ENCODE measurements around the gene CDCA5.

The CDCA5 gene

GRCh38 chr11:65072631-65072966, 11.2 kb downstream of the CDCA5 start:
- no peak for DNase-seq (ENCODE audit: low spot score)

- DNase-seq (ENCODE audit: low spot score), result no peak
Observed at GRCh38 chr11:65071907-65072630, 11.8 kb downstream of the CDCA5 start.

DNA sequence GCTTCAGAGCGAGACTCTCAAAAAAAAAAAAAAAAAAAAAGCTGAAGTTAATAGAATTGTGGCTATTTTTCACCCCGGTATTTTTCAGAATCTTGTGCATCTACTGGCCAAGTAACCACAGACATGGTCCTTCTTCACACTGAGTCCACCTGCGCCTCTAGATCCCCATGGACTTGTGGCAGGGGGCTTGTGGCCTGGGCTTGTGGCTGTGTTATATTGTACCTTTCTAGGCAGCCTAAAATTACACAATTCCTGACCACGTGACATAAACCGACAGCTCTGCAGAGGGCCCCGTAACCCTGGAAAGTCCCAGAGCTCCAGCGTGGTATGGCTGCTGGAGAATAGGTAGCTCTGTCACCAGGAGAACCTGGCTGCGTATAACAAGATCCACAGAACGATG, 14.6 kb downstream of the CDCA5 start:
- DNase-seq (ENCODE audit: low spot score), result no peak

DNA sequence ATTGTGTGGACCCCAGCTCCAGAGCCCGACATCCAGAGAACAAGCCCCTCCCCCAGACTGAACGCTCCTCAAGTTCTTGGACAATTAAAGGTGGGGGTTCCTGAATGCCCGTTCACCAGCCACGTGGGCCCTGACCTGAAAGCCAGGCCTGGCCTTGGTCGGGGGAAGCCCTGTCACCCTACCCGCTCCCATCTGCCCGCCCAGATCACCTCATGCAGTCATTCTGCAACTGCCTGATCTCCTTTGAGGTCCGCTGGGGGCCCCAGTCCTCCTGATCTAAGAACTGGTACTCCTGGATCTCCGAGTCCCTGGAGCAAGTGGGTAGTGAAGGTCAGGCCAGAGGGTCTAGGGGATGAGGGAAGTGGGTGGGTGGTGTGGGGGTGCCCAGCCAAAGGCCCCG, 16.4 kb downstream of the CDCA5 start:
- DNase-seq (ENCODE audit: low spot score), result no peak

GRCh38 chr11:65066805-65067291, 17.0 kb downstream of the CDCA5 start:
- no peak for DNase-seq (ENCODE audit: low spot score)

- DNase-seq (ENCODE audit: low spot score), result no peak
Observed at GRCh38 chr11:65066315-65066714, 17.5 kb downstream of the CDCA5 start.

DNA sequence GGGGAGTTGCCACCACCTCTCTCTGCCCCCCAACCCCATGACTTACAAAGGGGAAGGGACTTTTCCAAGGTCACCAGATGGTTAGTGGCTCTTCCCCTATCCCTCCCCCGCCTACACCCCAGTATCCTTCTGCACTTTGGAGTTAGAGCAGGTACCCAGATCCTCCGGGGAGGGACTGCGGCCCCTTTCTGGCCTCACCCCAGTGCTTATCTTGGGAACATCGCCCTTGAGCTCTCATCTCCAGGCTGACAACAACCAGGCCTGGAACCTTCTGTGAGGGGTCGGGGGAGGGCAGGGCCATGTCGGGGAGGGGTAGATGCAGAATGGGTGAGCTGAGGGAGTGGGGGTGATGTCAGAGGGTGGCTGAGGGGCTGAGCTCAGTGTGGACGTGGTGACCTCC, 18.0 kb downstream of the CDCA5 start:
- DNase-seq (ENCODE audit: low spot score), result no peak

DNA sequence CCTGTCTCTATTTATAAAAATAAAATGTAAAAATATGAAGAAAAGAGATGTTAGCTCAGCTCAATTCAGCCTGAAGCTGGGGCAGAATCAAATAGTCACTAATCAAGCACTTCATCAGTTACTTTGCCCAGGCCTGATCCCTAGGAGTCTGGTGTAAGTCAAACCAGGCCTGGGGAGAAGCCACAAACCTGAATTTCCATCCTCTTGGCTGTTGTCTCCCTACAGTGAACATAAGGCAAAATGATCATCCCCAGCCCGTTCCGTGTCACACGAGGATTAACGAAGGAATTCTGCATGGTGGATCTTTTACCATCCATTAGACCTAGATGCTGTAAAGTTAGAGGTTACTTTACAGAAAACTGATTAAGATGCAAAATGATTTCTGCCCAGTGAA, 19.0 kb downstream of the CDCA5 start:
- DNase-seq (ENCODE audit: low spot score), result no peak

GRCh38 chr11:65063532-65063931, 20.3 kb downstream of the CDCA5 start:
- DNase-seq (ENCODE audit: low spot score), result no peak

GRCh38 chr11:65060913-65061408, 22.9 kb downstream of the CDCA5 start:
- no peak for DNase-seq (ENCODE audit: low spot score)

GRCh38 chr11:65059959-65060824, 23.6 kb downstream of the CDCA5 start:
- DNase-seq (ENCODE audit: low spot score), result no peak

- DNase-seq (ENCODE audit: low spot score), result no peak
Observed at GRCh38 chr11:65059523-65059922, 24.3 kb downstream of the CDCA5 start.

DNA sequence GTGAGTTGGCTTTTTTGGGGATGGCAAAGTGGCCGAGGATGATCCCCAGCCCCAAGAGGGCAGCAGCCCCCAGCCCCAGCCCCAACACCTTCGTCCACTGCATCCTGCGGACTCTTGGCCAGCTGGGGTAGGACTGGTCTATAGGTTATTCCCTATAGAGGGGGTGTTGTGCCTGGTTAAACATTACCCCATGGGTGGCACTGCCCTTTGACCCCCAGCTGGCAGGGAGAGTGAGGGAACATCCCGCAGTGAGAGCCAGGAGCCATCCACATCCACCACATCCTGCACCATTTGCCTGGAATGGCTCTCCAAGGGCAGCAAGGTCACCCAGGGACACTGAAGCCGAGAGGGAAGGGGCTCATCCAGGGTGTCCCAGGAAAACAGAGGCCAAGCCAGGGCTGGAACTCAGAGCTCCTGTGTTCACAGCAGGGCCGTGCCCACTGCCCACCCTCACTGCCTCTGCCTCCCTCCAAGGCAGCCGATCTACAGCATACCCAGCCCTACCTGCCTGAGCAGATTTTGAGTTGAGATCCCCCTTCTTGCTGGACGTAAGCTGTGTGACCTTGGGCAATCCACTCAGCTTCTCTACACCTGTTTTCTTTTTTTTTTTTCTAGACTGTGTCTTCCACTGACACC, 25.3 kb downstream of the CDCA5 start, which contains the start of gene NAALADL1:
NAALADL1 (minus strand) TSS at position 135 of the 636 bp plus-strand sequence; CDS start at position 103, 32 bp downstream.
- DNase-seq (ENCODE audit: low spot score), result no peak

- no peak for DNase-seq (ENCODE audit: low spot score)
Observed at GRCh38 chr11:65058012-65058411, 25.8 kb downstream of the CDCA5 start.

DNA sequence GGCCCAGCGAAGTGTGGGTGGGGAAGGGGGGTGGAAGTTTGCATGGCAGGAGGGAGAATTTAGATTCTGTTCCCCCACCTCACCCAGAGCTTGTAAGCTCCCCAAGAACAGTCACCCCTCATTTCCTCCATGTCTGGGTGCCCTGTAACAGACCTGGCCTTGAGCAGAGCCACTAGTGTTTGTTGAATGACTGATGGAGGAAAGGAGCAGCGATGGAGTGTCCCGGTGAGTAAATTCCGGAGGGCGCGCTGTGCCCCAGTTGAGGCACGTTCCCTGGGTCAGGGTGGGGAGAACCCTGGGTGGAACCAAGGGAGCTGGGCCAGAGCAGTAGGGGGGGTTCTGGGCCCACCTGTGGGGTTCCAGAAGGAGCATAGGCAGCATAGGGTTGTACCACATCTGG, 26.3 kb downstream of the CDCA5 start:
- DNase-seq (ENCODE audit: low spot score), result no peak

- no peak for DNase-seq (ENCODE audit: low spot score)
Observed at GRCh38 chr11:65056999-65057398, 26.8 kb downstream of the CDCA5 start.

DNA sequence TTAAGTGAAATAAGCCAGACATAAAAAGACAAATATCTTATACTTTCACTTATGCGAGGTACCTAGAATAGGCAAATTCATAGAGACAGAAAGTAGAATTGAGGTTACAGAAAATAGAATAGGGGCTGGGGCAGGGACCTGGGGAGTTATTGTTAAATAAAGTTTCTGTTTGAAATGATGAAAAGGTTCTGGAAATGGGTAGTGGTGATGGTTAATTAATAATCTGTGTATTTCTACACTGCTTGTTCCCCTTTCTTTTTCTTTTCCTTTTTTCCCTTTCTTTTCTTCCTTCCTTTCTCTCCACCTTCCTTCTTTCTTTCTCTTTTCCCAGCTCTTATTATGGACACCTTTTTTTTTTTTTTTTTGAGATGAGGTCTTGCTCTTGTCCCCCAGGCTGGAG, 28.3 kb downstream of the CDCA5 start:
- no peak for DNase-seq (ENCODE audit: low spot score)

DNA sequence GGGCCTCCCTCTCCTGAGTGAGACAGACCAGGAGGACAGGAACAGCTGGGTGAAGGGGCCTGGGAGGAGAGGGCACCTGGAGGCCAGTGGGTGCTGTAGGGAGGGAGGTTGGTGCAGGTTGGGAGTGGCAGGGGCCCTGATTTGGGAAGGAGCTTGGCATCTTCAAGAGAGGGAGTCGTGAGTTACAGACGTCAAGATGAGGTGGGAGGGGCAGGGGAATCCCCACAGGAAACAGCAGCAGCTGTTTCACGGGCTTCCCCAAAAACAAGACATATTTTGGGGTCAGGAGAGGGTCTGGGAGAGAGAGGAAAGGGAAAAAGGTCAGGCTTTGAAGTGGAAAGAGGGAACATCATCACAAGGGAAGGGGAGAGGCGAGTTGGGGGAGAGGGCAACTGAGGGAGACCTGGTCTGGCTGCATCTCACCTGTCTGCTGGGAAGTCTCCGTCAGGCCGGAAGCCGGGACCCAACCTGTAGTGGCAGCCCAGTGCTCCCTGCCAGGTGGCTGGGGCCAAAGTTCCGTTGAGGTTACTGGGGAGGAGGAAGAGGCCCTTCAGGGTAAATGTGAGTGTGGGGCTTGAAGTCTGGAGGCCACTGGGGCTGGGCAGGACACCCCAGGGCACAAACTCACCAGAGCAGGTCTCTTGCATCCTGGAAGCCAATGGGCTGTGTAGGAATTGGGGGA, 29.9 kb downstream of the CDCA5 start:
- no peak for DNase-seq (ENCODE audit: low spot score)

GRCh38 chr11:65051398-65051858, 32.4 kb downstream of the CDCA5 start:
- no peak for DNase-seq (ENCODE audit: low spot score)

GRCh38 chr11:65047581-65048422, 36.0 kb downstream of the CDCA5 start:
- no peak for DNase-seq (ENCODE audit: low spot score)

DNA sequence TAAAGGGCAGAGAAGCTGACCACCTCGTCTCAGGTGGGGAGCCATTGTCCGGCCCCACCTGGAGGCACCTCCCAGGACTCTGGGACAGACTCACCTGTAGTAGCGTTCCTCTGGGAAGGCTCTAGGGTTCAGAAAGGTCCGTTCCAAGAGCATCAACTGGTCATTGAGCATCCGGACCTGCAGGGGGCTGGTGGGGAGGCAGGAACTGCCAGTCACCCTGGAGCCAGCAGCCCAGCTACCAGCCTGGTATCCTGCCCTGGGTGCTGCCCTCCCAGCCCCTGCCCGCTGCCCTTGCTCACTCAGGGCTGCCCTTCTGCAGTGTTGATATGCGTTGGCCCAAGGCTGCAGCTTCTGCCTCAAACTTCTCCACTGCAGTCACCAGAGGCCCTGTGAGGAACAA, 38.1 kb downstream of the CDCA5 start:
- no peak for DNase-seq (ENCODE audit: low spot score)
